Thymus (tissue), 14 donors: ENCODE measurements around the gene OR52K1. TPM values are rescaled to one million over a fixed set of nuclear protein-coding genes. Genes with fewer than 3 reads are reported as not detected.

ENCODE experiments used
- DNase-seq, 9 donors: peaks; one replicate each; pipeline ENCODE4 v3.0.0-alpha.2; 2013; ENCODE audit warnings: low spot score in 9 of 9, low read depth in 6 of 9, missing footprints in 1 of 9
- H3K27ac ChIP-seq, 2 donors: one replicate each; pipeline ENCODE4 v1.5.1; 2013; ENCODE audit warnings: control low read depth in 1 of 2, low read depth in 1 of 2, low read length in 1 of 2, mild to moderate bottlenecking in 1 of 2, moderate library complexity in 1 of 2
- H3K27me3 ChIP-seq, 2 donors: one replicate each; pipeline ENCODE4 v1.5.1; 2013; ENCODE audit warnings: low read length in 1 of 2; ENCODE audit not compliant: control insufficient read depth in 2 of 2, insufficient read depth in 1 of 2
- H3K36me3 ChIP-seq, 2 donors: one replicate each; pipeline ENCODE4 v1.5.1; 2013; ENCODE audit warnings: low read length in 1 of 2, mild to moderate bottlenecking in 1 of 2, moderate library complexity in 1 of 2; ENCODE audit not compliant: control insufficient read depth in 2 of 2, insufficient read depth in 2 of 2
- H3K4me1 ChIP-seq, 2 donors: one replicate each; pipeline ENCODE4 v1.5.1; 2013; ENCODE audit warnings: low read length in 2 of 2; ENCODE audit not compliant: control insufficient read depth in 2 of 2, insufficient read depth in 2 of 2
- H3K4me3 ChIP-seq, 2 donors: one replicate each; pipeline ENCODE4 v1.5.1; 2013; ENCODE audit warnings: low read length in 2 of 2, control low read depth in 1 of 2, mild to moderate bottlenecking in 1 of 2
- H3K9me3 ChIP-seq, 2 donors: one replicate each; pipeline ENCODE4 v1.5.1; 2013; ENCODE audit warnings: low read length in 1 of 2, mild to moderate bottlenecking in 1 of 2; ENCODE audit not compliant: control insufficient read depth in 2 of 2, insufficient read depth in 1 of 2
- WGBS: extraction: QIAGEN DNeasy Blood & Tissue Kit; methylation state at CpG from one replicate; pipeline ENCODE4 v1.1.7; 2013; 5-methylcytosine and 5-hydroxymethylcytosine counted together
- long read RNA-seq, 10 donors: transcript quantifications; one replicate each; lab custom pipeline, GENCODE V29; 2026
- polyA plus RNA-seq: library from polyadenylated mRNA; stranded (reverse); fragments of 200-250 nt; gene quantifications from one replicate; pipeline ENCODE4 v1.2.3, GENCODE V29; 2013
- total RNA-seq: library from RNA; stranded (reverse); fragments of 120-200 nt; gene quantifications from one replicate; pipeline ENCODE4 v1.2.4, GENCODE V29; 2013
- donor health status: healthy.

The OR52K1 gene
- total RNA-seq (under 0.01 TPM), polyA plus RNA-seq (under 0.01 TPM)
- long read RNA-seq, donor 1: 0 reads
- long read RNA-seq, donor 2: 0 reads
- long read RNA-seq, donor 3: 0 reads
- long read RNA-seq, donor 4: 0 reads
- long read RNA-seq, donor 5: 0 reads
- long read RNA-seq, donor 6: 0 reads
- long read RNA-seq, donor 7: 0 reads
- long read RNA-seq, donor 8: 0 reads
- long read RNA-seq, donor 9: 0 reads
- long read RNA-seq, donor 10: 0 reads

GRCh38 chr11:4482445-4482844 lies at the start of gene OR52K1:
OR52K1 (plus strand) TSS chr11:4482646; CDS start chr11:4488901, 6,255 bp downstream.
- WGBS: 84% methylated on average over 2 of the region's 2 CpGs
- H3K4me3 ChIP-seq: no peak within 1 kb of the TSS
- H3K36me3 ChIP-seq: no peaks in the 10 kb centered on the region
- H3K27me3 ChIP-seq: no peaks in the 10 kb centered on the region
- H3K27ac ChIP-seq: no peak within 1 kb of the TSS
- no peaks in the 10 kb centered on the region for H3K9me3 ChIP-seq
- H3K4me1 ChIP-seq: no peaks in the 10 kb centered on the region
- DNase-seq: peak in 1 of 9 donors; percentile 3

- WGBS: 80% methylated on average over 2 of the region's 2 CpGs
- Histone ChIP-seq H3K27ac (no peak overlapping the region), H3K4me3 (no peak overlapping the region), H3K27me3 (no peaks in the 10 kb centered on the region), H3K36me3 (no peaks in the 10 kb centered on the region), H3K9me3 (no peaks in the 10 kb centered on the region), H3K4me1 (no peaks in the 10 kb centered on the region)
- DNase-seq: no peak
Measured at GRCh38 chr11:4433856-4434255, 48.6 kb upstream of the OR52K1 start.

- H3K9me3 ChIP-seq: no peaks in the 10 kb centered on the region
- 78% methylated on average over 1 of the region's 1 CpG for WGBS
Measured at GRCh38 chr11:4436411-4436810, 46.0 kb upstream of the OR52K1 start.

GRCh38 chr11:4441515-4441914 lies 40.9 kb upstream of the OR52K1 start:
- WGBS: 92% methylated on average over 3 of the region's 3 CpGs
- H3K4me3 ChIP-seq: no peak overlapping the region
- H3K27me3 ChIP-seq: no peaks in the 10 kb centered on the region
- no peak for DNase-seq
- no peaks in the 10 kb centered on the region for H3K4me1 ChIP-seq
- no peak overlapping the region for H3K27ac ChIP-seq
- H3K36me3 ChIP-seq: no peaks in the 10 kb centered on the region
- H3K9me3 ChIP-seq: no peaks in the 10 kb centered on the region

More at GRCh38 chr11:4436411-4436810, 46.0 kb upstream of the OR52K1 start:
- no peak overlapping the region for H3K27ac ChIP-seq
- H3K36me3 ChIP-seq: no peaks in the 10 kb centered on the region
- H3K27me3 ChIP-seq: no peaks in the 10 kb centered on the region
- no peak for DNase-seq
- no peak overlapping the region for H3K4me3 ChIP-seq
- no peaks in the 10 kb centered on the region for H3K4me1 ChIP-seq

GRCh38 chr11:4443232-4443891 lies 39.1 kb upstream of the OR52K1 start:
- WGBS: 50% methylated on average over 3 of the region's 3 CpGs

GRCh38 chr11:4448995-4449394 lies 33.5 kb upstream of the OR52K1 start, which contains the start of gene OR52K2:
OR52K2 (plus strand) TSS chr11:4449295; CDS start chr11:4449340, 45 bp downstream.
- no peak for DNase-seq
- H3K27me3 ChIP-seq: no peaks in the 10 kb centered on the region
- no peaks in the 10 kb centered on the region for H3K9me3 ChIP-seq
- no peak within 1 kb of the TSS for H3K27ac ChIP-seq
- H3K36me3 ChIP-seq: no peaks in the 10 kb centered on the region
- no peak within 1 kb of the TSS for H3K4me3 ChIP-seq
- H3K4me1 ChIP-seq: no peaks in the 10 kb centered on the region

More at GRCh38 chr11:4443232-4443891, 39.1 kb upstream of the OR52K1 start:
- Histone ChIP-seq H3K4me3 (no peak overlapping the region), H3K4me1 (no peaks in the 10 kb centered on the region), H3K36me3 (no peaks in the 10 kb centered on the region), H3K27me3 (no peaks in the 10 kb centered on the region), H3K9me3 (no peaks in the 10 kb centered on the region), H3K27ac (no peak overlapping the region)
- DNase-seq: no peak

GRCh38 chr11:4453118-4453517 lies 29.3 kb upstream of the OR52K1 start:
- H3K27me3 ChIP-seq: no peaks in the 10 kb centered on the region
- no peak overlapping the region for H3K4me3 ChIP-seq
- no peak overlapping the region for H3K27ac ChIP-seq
- H3K4me1 ChIP-seq: no peaks in the 10 kb centered on the region
- H3K36me3 ChIP-seq: no peaks in the 10 kb centered on the region
- DNase-seq: no peak
- WGBS: 97% methylated on average over 3 of the region's 3 CpGs
- H3K9me3 ChIP-seq: no peaks in the 10 kb centered on the region

GRCh38 chr11:4454021-4454420 lies 28.4 kb upstream of the OR52K1 start:
- H3K4me1 ChIP-seq: no peaks in the 10 kb centered on the region
- H3K36me3 ChIP-seq: no peaks in the 10 kb centered on the region
- H3K27me3 ChIP-seq: no peaks in the 10 kb centered on the region
- DNase-seq: no peak
- no peaks in the 10 kb centered on the region for H3K9me3 ChIP-seq
- no peak overlapping the region for H3K4me3 ChIP-seq
- no peak overlapping the region for H3K27ac ChIP-seq

GRCh38 chr11:4455419-4455818 lies 27.0 kb upstream of the OR52K1 start:
- no peaks in the 10 kb centered on the region for H3K36me3 ChIP-seq
- H3K4me1 ChIP-seq: no peaks in the 10 kb centered on the region
- peak in 1 of 9 donors; percentile 5 for DNase-seq
- no peaks in the 10 kb centered on the region for H3K9me3 ChIP-seq
- WGBS: 3% methylated on average over 1 of the region's 1 CpG
- no peaks in the 10 kb centered on the region for H3K27me3 ChIP-seq
- H3K4me3 ChIP-seq: no peak overlapping the region
- no peak overlapping the region for H3K27ac ChIP-seq
